GM23338 (cell line): Measurements from ENCODE around the gene ZFR2.

ENCODE experiments used
- CREB1 ChIP-seq: fragments of 250-450 bp; sonication (Bioruptor Pico); IDR thresholded peaks from 2 replicates; pipeline ENCODE4 v1.5.0; 2020; ENCODE audit warnings: low read depth, mild to moderate bottlenecking, moderate library complexity
- CTCF ChIP-seq, 2 experiments: fragments of 200-600 bp in 1 of 2; sonication (generic) in 1 of 2; conservative IDR thresholded peaks; 2 replicates each; pipeline versions ENCODE4 v1.5.1 to v1.6.1; 2016 to 2017; ENCODE audit warnings: antibody characterized with exemption in 2 of 2, low read depth in 2 of 2, mild to moderate bottlenecking in 2 of 2, moderate library complexity in 1 of 2
- EZH2 ChIP-seq: fragments of 200-600 bp; sonication (generic); IDR thresholded peaks from one replicate; pipeline ENCODE4 v1.8.0; 2017; ENCODE audit warnings: antibody characterized with exemption, mild to moderate bottlenecking, low read depth; ENCODE audit not compliant: unreplicated experiment
- EZH2phosphoT487 ChIP-seq: fragments of 200-600 bp; sonication (generic); IDR thresholded peaks from one replicate; pipeline ENCODE4 v1.8.1; 2018; ENCODE audit warnings: antibody characterized with exemption; ENCODE audit not compliant: unreplicated experiment
- JUNB ChIP-seq: IDR thresholded peaks from one replicate; pipeline ENCODE4 v1.6.1; 2016; ENCODE audit warnings: antibody characterized with exemption; ENCODE audit not compliant: unreplicated experiment
- NANOG ChIP-seq: IDR thresholded peaks from 2 replicates; pipeline ENCODE4 v1.6.1; 2016; ENCODE audit warnings: antibody characterized with exemption, borderline replicate concordance
- POLR2AphosphoS5 ChIP-seq: IDR thresholded peaks from 2 replicates; pipeline ENCODE4 v1.6.1; 2016; ENCODE audit warnings: antibody characterized with exemption, low read depth
- TF ChIP-seq, protein P1 (sequence below): IDR thresholded peaks from 2 replicates; pipeline ENCODE4 v1.6.1; 2016; ENCODE audit warnings: antibody characterized with exemption

DNA sequence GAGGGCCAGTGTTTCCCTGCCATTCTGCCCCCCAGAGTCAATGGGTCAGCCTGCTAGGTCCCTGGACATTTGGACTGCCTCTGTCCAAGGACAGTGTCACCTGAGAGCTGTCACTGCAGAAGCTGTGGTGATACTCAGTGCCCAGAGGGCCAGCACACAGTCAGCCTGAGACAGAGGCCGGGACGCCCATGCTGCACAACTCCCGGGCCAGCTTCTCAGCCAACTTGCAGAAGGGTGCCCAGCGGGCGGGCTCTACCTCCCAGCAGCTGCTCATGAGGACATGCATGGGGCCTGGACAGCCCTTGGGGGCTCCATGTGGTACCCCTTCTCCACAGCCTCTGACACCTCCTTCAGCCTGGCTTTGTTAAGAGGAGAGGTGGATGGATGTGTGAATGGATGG, 93.0 kb downstream of the ZFR2 start:
- TF ChIP-seq CTCF (conservative IDR thresholded peaks at IDR 0.05; ENCODE audit: low read depth in 2 of 2) = no peak
- TF ChIP-seq NANOG = no peak
- TF ChIP-seq, protein P1, sequence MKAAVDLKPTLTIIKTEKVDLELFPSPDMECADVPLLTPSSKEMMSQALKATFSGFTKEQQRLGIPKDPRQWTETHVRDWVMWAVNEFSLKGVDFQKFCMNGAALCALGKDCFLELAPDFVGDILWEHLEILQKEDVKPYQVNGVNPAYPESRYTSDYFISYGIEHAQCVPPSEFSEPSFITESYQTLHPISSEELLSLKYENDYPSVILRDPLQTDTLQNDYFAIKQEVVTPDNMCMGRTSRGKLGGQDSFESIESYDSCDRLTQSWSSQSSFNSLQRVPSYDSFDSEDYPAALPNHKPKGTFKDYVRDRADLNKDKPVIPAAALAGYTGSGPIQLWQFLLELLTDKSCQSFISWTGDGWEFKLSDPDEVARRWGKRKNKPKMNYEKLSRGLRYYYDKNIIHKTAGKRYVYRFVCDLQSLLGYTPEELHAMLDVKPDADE = no peak
- TF ChIP-seq POLR2AphosphoS5 = no peak
- no peak for TF ChIP-seq CREB1 (CRISPR knock-in tag)
- no peak for TF ChIP-seq EZH2
- TF ChIP-seq EZH2phosphoT487 = no peak
- no peak for TF ChIP-seq JUNB
